Calu3 (cell line): ENCODE measurements around the gene HS6ST2. TPM values are rescaled to one million over a fixed set of nuclear protein-coding genes. Genes with fewer than 3 reads are reported as not detected.

ENCODE experiments used
- BruUV-seq: library from RNA; stranded (reverse); fragments of 400-500 nt; replicated peaks from 2 replicates; lab custom pipeline; 2021; lab: Mats Ljungman, UMichigan
- CTCF ChIA-PET: fragments of 300-600 bp; sonication (Branson Sonifier 250); formaldehyde crosslinking; loops from one replicate; lab custom pipeline; 2022; ENCODE audit warnings: antibody characterized with exemption; lab: Charles Lee
- DNase-seq: peaks from one replicate; pipeline ENCODE4 v3.0.0; 2022
- H3K27ac Mint-ChIP-seq: one replicate; pipeline ENCODE4 v1.8.0; 2022; ENCODE audit warnings: mixed read lengths; ENCODE audit not compliant: unreplicated experiment
- H3K27me3 Mint-ChIP-seq: one replicate; pipeline ENCODE4 v1.8.0; 2022; ENCODE audit warnings: mixed read lengths; ENCODE audit not compliant: unreplicated experiment
- H3K36me3 Mint-ChIP-seq: one replicate; pipeline ENCODE4 v1.8.0; 2022; ENCODE audit warnings: mild to moderate bottlenecking, moderate library complexity, mixed read lengths; ENCODE audit not compliant: insufficient read depth, unreplicated experiment
- H3K4me1 Mint-ChIP-seq: one replicate; pipeline ENCODE4 v1.8.0; 2022; ENCODE audit warnings: mild to moderate bottlenecking, low read depth, mixed read lengths; ENCODE audit not compliant: unreplicated experiment
- H3K4me3 Mint-ChIP-seq: one replicate; pipeline ENCODE4 v1.8.0; 2022; ENCODE audit warnings: mild to moderate bottlenecking, low read depth, moderate library complexity, mixed read lengths; ENCODE audit not compliant: unreplicated experiment
- H3K9me3 Mint-ChIP-seq: one replicate; pipeline ENCODE4 v1.8.0; 2022; ENCODE audit warnings: low read depth, mixed read lengths; ENCODE audit not compliant: unreplicated experiment
- CTCF ChIP-seq: fragments of 200-600 bp; IDR thresholded peaks from one replicate; pipeline ENCODE4 v1.8.0; 2022; ENCODE audit warnings: antibody characterized with exemption; ENCODE audit not compliant: unreplicated experiment
- intact Hi-C: fragments of 100-400 bp; cut with micrococcal nuclease; formaldehyde crosslinking; loops from one replicate; pipeline ENCODE4 v1.10.0; 2022; ENCODE audit not compliant: unreplicated experiment
- total RNA-seq: library from RNA; stranded (reverse); gene quantifications from 2 replicates; pipeline ENCODE4 v1.2.3, GENCODE V29; 2022

Gene HS6ST2
- total RNA-seq, 1 experiment from 2014 or later = 40.7 TPM

GRCh38 chrX:132710656-132711155, 247.7 kb downstream of the HS6ST2 start:
- Mint-ChIP-seq H3K4me1 (no peaks in the 10 kb centered on the region), H3K36me3 (no peaks in the 10 kb centered on the region), H3K27ac (no peak overlapping the region), H3K27me3 (no peaks in the 10 kb centered on the region), H3K9me3 (no peaks in the 10 kb centered on the region), H3K4me3 (no peak overlapping the region)
- no TSS peak for BruUV-seq
- no peak for DNase-seq
- CTCF ChIA-PET = no interaction called here
- intact Hi-C loops = no loop called here
- TF ChIP-seq CTCF = no peak

- H3K9me3 Mint-ChIP-seq = no peaks in the 10 kb centered on the region
- H3K4me1 Mint-ChIP-seq = no peaks in the 10 kb centered on the region
- no peak overlapping the region for H3K4me3 Mint-ChIP-seq
- intact Hi-C loops = no loop called here
- CTCF ChIA-PET = interaction anchor here (0.7 kb wide), 1 partner anchor 11 kb away, joined by 7 read pairs; no protein-coding TSS in a partner anchor
- no peak overlapping the region for H3K27ac Mint-ChIP-seq
- no peaks in the 10 kb centered on the region for H3K36me3 Mint-ChIP-seq
- no peak for TF ChIP-seq CTCF
- BruUV-seq = no TSS peak
- DNase-seq = no peak
- no peaks in the 10 kb centered on the region for H3K27me3 Mint-ChIP-seq
Observed at GRCh38 chrX:132708529-132708928, 249.9 kb downstream of the HS6ST2 start.

- Mint-ChIP-seq H3K4me3 (no peak overlapping the region), H3K27ac (no peak overlapping the region)
- no peak for DNase-seq
Observed at GRCh38 chrX:132704769-132705168, 253.7 kb downstream of the HS6ST2 start.

GRCh38 chrX:132694382-132694781, 264.0 kb downstream of the HS6ST2 start:
- H3K27ac Mint-ChIP-seq = no peak overlapping the region
- CTCF ChIA-PET = no interaction called here
- H3K27me3 Mint-ChIP-seq = no peaks in the 10 kb centered on the region
- H3K4me1 Mint-ChIP-seq = no peaks in the 10 kb centered on the region
- no peak for TF ChIP-seq CTCF
- intact Hi-C loops = no loop called here
- DNase-seq = no peak
- H3K9me3 Mint-ChIP-seq = no peaks in the 10 kb centered on the region
- H3K36me3 Mint-ChIP-seq = no peaks in the 10 kb centered on the region
- no TSS peak for BruUV-seq
- H3K4me3 Mint-ChIP-seq = no peak overlapping the region

More at GRCh38 chrX:132704769-132705168, 253.7 kb downstream of the HS6ST2 start:
- no peak for TF ChIP-seq CTCF
- Mint-ChIP-seq H3K4me1 (no peaks in the 10 kb centered on the region), H3K27me3 (no peaks in the 10 kb centered on the region), H3K9me3 (no peaks in the 10 kb centered on the region), H3K36me3 (no peaks in the 10 kb centered on the region)
- intact Hi-C loops = no loop called here
- CTCF ChIA-PET = interaction anchor here (0.7 kb wide), 1 partner anchor 16 kb away, joined by 3 read pairs; no protein-coding TSS in a partner anchor
- BruUV-seq = no TSS peak
